Thoracic aorta (tissue), 2 donors: ENCODE data around the gene ULBP3. TPM values are rescaled to one million over a fixed set of nuclear protein-coding genes. Genes with fewer than 3 reads are reported as not detected.

ENCODE experiments used
- ATAC-seq: fragments of 150-250 bp; one replicate; pipeline ENCODE4 v1.8.0; 2017; ENCODE audit warnings: low read depth; ENCODE audit not compliant: insufficient number of reproducible peaks, low FRiP score
- DNase-seq: peaks from one replicate; pipeline ENCODE4 v3.0.0-alpha.2; 2020; ENCODE audit warnings: low spot score
- H3K27ac ChIP-seq, 2 donors: fragments of 200-600 bp; sonication (generic); 1 replicate in 1 of 2; 2 replicates in 1 of 2; pipeline ENCODE4 v1.5.1; 2016; ENCODE audit warnings: mild to moderate bottlenecking in 2 of 2, moderate library complexity in 2 of 2
- H3K27me3 ChIP-seq: fragments of 200-600 bp; sonication (generic); replicated peaks from 2 replicates; pipeline ENCODE4 v1.6.0; 2016; ENCODE audit warnings: mild to moderate bottlenecking; ENCODE audit not compliant: insufficient read depth
- H3K36me3 ChIP-seq: fragments of 200-600 bp; sonication (generic); one replicate; pipeline ENCODE4 v1.5.1; 2016
- H3K4me1 ChIP-seq, 2 donors: fragments of 200-600 bp; sonication (generic); 1 replicate in 1 of 2; 2 replicates in 1 of 2; pipeline versions ENCODE4 v1.5.1 to v1.6.0; 2016; ENCODE audit warnings: low read depth in 2 of 2, mild to moderate bottlenecking in 1 of 2; ENCODE audit not compliant: control insufficient read depth in 1 of 2
- H3K4me3 ChIP-seq: fragments of 200-600 bp; sonication (generic); 2 replicates; pipeline ENCODE4 v1.5.1; 2016; ENCODE audit warnings: mild to moderate bottlenecking
- H3K9me3 ChIP-seq: fragments of 200-600 bp; sonication (generic); 2 replicates; pipeline ENCODE4 v1.5.1; 2016
- CTCF ChIP-seq: fragments of 200-600 bp; sonication (generic); IDR thresholded peaks from one replicate; pipeline ENCODE4 v1.5.1; 2019; ENCODE audit warnings: antibody characterized with exemption
- total RNA-seq, 2 donors: library from RNA; depleted of rRNA; stranded (reverse); fragments of >200 nt; gene quantifications; one replicate each; pipeline versions ENCODE4 v1.1.0 to v1.2.3, GENCODE V29; 2016

ULBP3 gene
- total RNA-seq, 2 donors from 2014 or later, result 0.78 to 3.0 TPM

GRCh38 chr6:150056156-150056555 is 12.8 kb downstream of the ULBP3 start:
- TF ChIP-seq CTCF, result no peak
- Histone ChIP-seq H3K27me3 (no peaks in the 10 kb centered on the region), H3K9me3 (no peaks in the 10 kb centered on the region), H3K27ac (no peak overlapping the region), H3K36me3 (no peaks in the 10 kb centered on the region), H3K4me3 (no peak overlapping the region), H3K4me1 (no peaks in the 10 kb centered on the region)
- ATAC-seq (no peak), DNase-seq (no peak)

GRCh38 chr6:150055131-150055530 is 13.8 kb downstream of the ULBP3 start:
- TF ChIP-seq CTCF, result no peak
- DNase-seq (no peak), ATAC-seq (no peak)
- Histone ChIP-seq H3K36me3 (no peaks in the 10 kb centered on the region), H3K27me3 (no peaks in the 10 kb centered on the region), H3K27ac (no peak overlapping the region), H3K9me3 (no peaks in the 10 kb centered on the region), H3K4me1 (no peaks in the 10 kb centered on the region), H3K4me3 (no peak overlapping the region)

GRCh38 chr6:150053450-150053849 is 15.5 kb downstream of the ULBP3 start:
- DNase-seq (no peak), ATAC-seq (no peak)
- H3K27ac ChIP-seq, result no peak overlapping the region
- H3K4me3 ChIP-seq, result no peak overlapping the region
- H3K36me3 ChIP-seq, result no peaks in the 10 kb centered on the region
- H3K9me3 ChIP-seq, result no peaks in the 10 kb centered on the region
- no peaks in the 10 kb centered on the region for H3K4me1 ChIP-seq
- TF ChIP-seq CTCF, result no peak
- no peaks in the 10 kb centered on the region for H3K27me3 ChIP-seq

- no peak for DNase-seq
- Histone ChIP-seq H3K9me3 (no peaks in the 10 kb centered on the region), H3K27ac (no peak overlapping the region), H3K4me1 (no peaks in the 10 kb centered on the region), H3K27me3 (no peaks in the 10 kb centered on the region), H3K36me3 (no peaks in the 10 kb centered on the region), H3K4me3 (no peak overlapping the region)
- TF ChIP-seq CTCF, result no peak
- ATAC-seq, result no peak
Observed at GRCh38 chr6:150050846-150051245, 18.1 kb downstream of the ULBP3 start.

GRCh38 chr6:150048099-150048498 is 20.8 kb downstream of the ULBP3 start:
- Histone ChIP-seq H3K27ac (no peak overlapping the region), H3K27me3 (no peaks in the 10 kb centered on the region), H3K36me3 (no peaks in the 10 kb centered on the region), H3K4me3 (no peak overlapping the region), H3K9me3 (no peaks in the 10 kb centered on the region), H3K4me1 (no peaks in the 10 kb centered on the region)
- ATAC-seq, result no peak
- no peak for DNase-seq
- no peak for TF ChIP-seq CTCF
